ENCODE measurements around the gene OR1Q1.

DNA sequence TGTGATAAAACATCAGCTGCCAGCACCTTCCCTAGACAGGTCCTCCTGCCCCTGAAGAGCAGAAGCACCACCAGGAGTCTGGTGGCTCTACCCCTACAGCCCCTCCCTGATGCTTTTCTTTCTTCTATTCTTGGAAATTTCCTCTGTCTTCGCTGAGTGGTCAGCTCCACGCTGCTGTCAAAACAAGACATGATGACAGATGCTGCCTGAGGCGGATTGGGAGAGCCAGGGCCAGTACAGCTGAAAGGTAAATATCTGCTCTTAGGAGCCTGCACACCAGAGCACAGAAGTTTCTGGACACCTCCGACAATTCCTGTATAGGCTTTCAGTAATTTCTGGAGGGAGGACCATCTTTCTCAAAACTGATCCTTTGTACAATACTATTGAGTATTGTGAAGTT lies 4.7 kb upstream of the OR1Q1 start:
- no peak for TF ChIP-seq RAD21 (conservative IDR thresholded peaks at IDR 0.05)
- TF ChIP-seq CTCF (IDR thresholded peaks at IDR 0.05; ENCODE audit: poor library complexity, severe bottlenecking), result no peak
- no peak for TF ChIP-seq EZH2 (IDR thresholded peaks at IDR 0.05; ENCODE audit: borderline replicate concordance, insufficient read depth, low read length, poor library complexity, severe bottlenecking)
- TF ChIP-seq, protein P1, sequence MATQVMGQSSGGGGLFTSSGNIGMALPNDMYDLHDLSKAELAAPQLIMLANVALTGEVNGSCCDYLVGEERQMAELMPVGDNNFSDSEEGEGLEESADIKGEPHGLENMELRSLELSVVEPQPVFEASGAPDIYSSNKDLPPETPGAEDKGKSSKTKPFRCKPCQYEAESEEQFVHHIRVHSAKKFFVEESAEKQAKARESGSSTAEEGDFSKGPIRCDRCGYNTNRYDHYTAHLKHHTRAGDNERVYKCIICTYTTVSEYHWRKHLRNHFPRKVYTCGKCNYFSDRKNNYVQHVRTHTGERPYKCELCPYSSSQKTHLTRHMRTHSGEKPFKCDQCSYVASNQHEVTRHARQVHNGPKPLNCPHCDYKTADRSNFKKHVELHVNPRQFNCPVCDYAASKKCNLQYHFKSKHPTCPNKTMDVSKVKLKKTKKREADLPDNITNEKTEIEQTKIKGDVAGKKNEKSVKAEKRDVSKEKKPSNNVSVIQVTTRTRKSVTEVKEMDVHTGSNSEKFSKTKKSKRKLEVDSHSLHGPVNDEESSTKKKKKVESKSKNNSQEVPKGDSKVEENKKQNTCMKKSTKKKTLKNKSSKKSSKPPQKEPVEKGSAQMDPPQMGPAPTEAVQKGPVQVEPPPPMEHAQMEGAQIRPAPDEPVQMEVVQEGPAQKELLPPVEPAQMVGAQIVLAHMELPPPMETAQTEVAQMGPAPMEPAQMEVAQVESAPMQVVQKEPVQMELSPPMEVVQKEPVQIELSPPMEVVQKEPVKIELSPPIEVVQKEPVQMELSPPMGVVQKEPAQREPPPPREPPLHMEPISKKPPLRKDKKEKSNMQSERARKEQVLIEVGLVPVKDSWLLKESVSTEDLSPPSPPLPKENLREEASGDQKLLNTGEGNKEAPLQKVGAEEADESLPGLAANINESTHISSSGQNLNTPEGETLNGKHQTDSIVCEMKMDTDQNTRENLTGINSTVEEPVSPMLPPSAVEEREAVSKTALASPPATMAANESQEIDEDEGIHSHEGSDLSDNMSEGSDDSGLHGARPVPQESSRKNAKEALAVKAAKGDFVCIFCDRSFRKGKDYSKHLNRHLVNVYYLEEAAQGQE (IDR thresholded peaks at IDR 0.05; ENCODE audit: borderline replicate concordance), result no peak
- no peak for TF ChIP-seq TAF1 (IDR thresholded peaks at IDR 0.05; ENCODE audit: low read depth)
- TF ChIP-seq SMC3 (conservative IDR thresholded peaks at IDR 0.05; ENCODE audit: poor library complexity), result no peak
- TF ChIP-seq POLR2AphosphoS5 (IDR thresholded peaks at IDR 0.05), result no peak
- no peak for TF ChIP-seq EP300 (conservative IDR thresholded peaks at IDR 0.05; ENCODE audit: poor library complexity, severe bottlenecking)

Data from neural cell (in vitro differentiated cells).